Parathyroid adenoma (tissue), 2 donors: ENCODE data around the gene UPF3B.
A peak's percentile ranks its signal among the peaks of the same experiment; 100 is the strongest.
"Not testable (repeated sequence)": the region's sequence is repeated elsewhere in the genome, so short reads cannot be mapped to it uniquely, and the experiment has no call there.

Experiments used
- H2AFZ ChIP-seq: fragments of 300-600 bp; sonication (generic); one replicate; pipeline ENCODE4 v1.7.0; 2017; ENCODE audit warnings: antibody characterized with exemption, mild to moderate bottlenecking
- H3K27ac ChIP-seq: fragments of 300-600 bp; sonication (generic); one replicate; pipeline ENCODE4 v1.7.0; 2017
- H3K27me3 ChIP-seq: fragments of 300-600 bp; sonication (generic); one replicate; pipeline ENCODE4 v1.7.0; 2017; ENCODE audit warnings: low read length; ENCODE audit not compliant: control insufficient read depth, insufficient read depth
- H3K36me3 ChIP-seq: fragments of 300-600 bp; sonication (generic); one replicate; pipeline ENCODE4 v1.7.0; 2017; ENCODE audit warnings: low read length; ENCODE audit not compliant: control insufficient read depth, insufficient read depth
- H3K4me1 ChIP-seq: fragments of 300-600 bp; sonication (generic); one replicate; pipeline ENCODE4 v1.7.0; 2017; ENCODE audit warnings: control low read depth
- H3K4me2 ChIP-seq: fragments of 300-600 bp; sonication (generic); one replicate; pipeline ENCODE4 v1.7.0; 2017; ENCODE audit warnings: low read length
- H3K4me3 ChIP-seq: fragments of 300-600 bp; sonication (generic); one replicate; pipeline ENCODE4 v1.7.0; 2017; ENCODE audit warnings: low read depth, low read length
- H3K79me2 ChIP-seq: fragments of 300-600 bp; sonication (generic); one replicate; pipeline ENCODE4 v1.7.0; 2017; ENCODE audit warnings: control low read depth
- H3K9ac ChIP-seq: fragments of 300-600 bp; sonication (generic); one replicate; pipeline ENCODE4 v1.7.0; 2017; ENCODE audit warnings: mild to moderate bottlenecking
- H3K9me3 ChIP-seq: fragments of 300-600 bp; sonication (generic); one replicate; pipeline ENCODE4 v1.7.0; 2017; ENCODE audit warnings: low read length; ENCODE audit not compliant: control insufficient read depth
- TF ChIP-seq, protein P1 (sequence below): fragments of 300-600 bp; sonication (generic); IDR thresholded peaks from one replicate; pipeline ENCODE4 v1.7.0; 2017; ENCODE audit warnings: antibody characterized with exemption, mild to moderate bottlenecking
- donor health status: primary hyperparathyroidism.

The UPF3B gene, protein sequence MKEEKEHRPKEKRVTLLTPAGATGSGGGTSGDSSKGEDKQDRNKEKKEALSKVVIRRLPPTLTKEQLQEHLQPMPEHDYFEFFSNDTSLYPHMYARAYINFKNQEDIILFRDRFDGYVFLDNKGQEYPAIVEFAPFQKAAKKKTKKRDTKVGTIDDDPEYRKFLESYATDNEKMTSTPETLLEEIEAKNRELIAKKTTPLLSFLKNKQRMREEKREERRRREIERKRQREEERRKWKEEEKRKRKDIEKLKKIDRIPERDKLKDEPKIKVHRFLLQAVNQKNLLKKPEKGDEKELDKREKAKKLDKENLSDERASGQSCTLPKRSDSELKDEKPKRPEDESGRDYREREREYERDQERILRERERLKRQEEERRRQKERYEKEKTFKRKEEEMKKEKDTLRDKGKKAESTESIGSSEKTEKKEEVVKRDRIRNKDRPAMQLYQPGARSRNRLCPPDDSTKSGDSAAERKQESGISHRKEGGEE

DNA sequence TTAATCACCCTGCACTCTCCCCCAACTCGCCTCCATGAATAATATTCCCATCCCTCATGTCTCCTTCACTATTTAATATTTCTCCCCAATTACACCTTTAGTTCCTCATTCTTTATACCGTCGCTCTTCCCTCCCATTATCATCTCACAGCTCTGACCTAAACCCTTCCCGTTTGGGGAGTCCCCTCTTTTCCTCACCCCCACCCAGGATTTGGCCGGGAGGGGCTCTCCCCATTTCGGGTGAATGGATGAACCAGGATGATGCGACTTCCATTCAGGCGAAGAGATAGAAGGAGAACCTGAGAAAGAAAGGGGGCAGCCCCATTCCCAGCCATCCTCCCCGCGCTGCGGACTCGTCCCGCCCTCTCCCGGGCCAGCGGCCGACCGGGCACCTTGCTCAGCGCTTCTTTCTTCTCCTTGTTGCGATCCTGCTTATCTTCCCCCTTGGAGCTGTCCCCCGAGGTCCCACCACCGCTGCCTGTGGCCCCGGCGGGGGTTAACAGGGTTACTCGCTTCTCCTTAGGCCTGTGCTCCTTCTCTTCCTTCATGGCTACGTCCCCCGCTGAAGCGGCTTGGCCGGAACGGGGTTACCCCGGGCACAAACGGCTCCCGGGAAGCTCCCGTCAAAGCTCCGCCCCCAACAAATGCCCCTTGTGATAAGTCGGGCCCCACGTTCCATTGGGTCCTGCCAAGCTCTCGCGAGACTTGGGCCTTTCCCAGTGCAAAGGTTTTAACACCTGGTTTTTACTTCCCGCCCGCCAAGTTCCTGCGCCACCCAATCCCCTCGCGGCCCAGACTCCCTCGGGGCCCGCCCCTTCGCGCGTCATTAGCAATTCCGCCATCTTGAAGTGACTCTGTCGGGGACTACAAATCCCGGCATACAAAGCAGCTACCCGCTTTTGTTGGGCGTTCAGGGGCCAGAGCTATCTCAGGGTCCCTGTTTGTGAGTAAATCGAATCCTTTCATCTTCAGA lies at the start of gene UPF3B:
UPF3B (minus strand) TSS at position 582 of the 972 bp plus-strand sequence; CDS start at position 547, 35 bp downstream.
- Histone ChIP-seq H2AFZ (peak within 1 kb of the TSS; percentile 87), H3K4me3 (peak within 1 kb of the TSS; percentile 88), H3K27ac (peak within 1 kb of the TSS; percentile 87), H3K9ac (no peak within 1 kb of the TSS), H3K4me1 (no peaks in the 10 kb centered on the region), H3K36me3 (no peaks in the 10 kb centered on the region), H3K4me2 (peak within 1 kb of the TSS; percentile 73), H3K9me3 (no peaks in the 10 kb centered on the region), H3K79me2 (no peaks in the 10 kb centered on the region), H3K27me3 (no peaks in the 10 kb centered on the region)
- TF ChIP-seq, protein P1, sequence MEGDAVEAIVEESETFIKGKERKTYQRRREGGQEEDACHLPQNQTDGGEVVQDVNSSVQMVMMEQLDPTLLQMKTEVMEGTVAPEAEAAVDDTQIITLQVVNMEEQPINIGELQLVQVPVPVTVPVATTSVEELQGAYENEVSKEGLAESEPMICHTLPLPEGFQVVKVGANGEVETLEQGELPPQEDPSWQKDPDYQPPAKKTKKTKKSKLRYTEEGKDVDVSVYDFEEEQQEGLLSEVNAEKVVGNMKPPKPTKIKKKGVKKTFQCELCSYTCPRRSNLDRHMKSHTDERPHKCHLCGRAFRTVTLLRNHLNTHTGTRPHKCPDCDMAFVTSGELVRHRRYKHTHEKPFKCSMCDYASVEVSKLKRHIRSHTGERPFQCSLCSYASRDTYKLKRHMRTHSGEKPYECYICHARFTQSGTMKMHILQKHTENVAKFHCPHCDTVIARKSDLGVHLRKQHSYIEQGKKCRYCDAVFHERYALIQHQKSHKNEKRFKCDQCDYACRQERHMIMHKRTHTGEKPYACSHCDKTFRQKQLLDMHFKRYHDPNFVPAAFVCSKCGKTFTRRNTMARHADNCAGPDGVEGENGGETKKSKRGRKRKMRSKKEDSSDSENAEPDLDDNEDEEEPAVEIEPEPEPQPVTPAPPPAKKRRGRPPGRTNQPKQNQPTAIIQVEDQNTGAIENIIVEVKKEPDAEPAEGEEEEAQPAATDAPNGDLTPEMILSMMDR = no peak

DNA sequence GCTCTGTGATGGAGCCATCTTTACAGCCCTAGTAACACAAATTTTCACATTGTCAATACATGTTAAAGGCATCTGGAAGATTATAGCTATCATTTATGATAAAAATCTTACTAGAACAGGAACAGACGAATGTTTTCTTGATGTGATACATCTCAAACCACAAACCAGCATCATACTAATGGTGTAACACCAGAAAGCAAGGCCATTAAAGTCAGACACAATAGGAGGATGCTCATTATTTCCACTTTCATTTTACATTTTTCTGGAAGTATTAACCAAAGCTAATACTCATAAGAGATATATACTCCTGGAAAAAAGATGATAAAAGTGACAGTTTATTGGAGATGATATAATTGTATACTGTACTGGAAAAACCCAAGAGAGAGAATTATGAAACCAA lies 48.2 kb upstream of the UPF3B start:
- H3K27me3 ChIP-seq = no peaks in the 10 kb centered on the region
- no peak overlapping the region for H2AFZ ChIP-seq
- H3K4me3 ChIP-seq = no peak overlapping the region
- no peak overlapping the region for H3K9ac ChIP-seq
- no peaks in the 10 kb centered on the region for H3K36me3 ChIP-seq
- H3K79me2 ChIP-seq = no peaks in the 10 kb centered on the region
- no peaks in the 10 kb centered on the region for H3K9me3 ChIP-seq
- H3K27ac ChIP-seq = no peak overlapping the region
- H3K4me2 ChIP-seq = no peak overlapping the region
- H3K4me1 ChIP-seq = no peaks in the 10 kb centered on the region
- TF ChIP-seq, protein P1 = no peak

- no peaks in the 10 kb centered on the region for H3K9me3 ChIP-seq
- H2AFZ ChIP-seq = no peak overlapping the region
- no peak overlapping the region for H3K4me3 ChIP-seq
- no peak overlapping the region for H3K27ac ChIP-seq
- H3K4me1 ChIP-seq = no peaks in the 10 kb centered on the region
- no peaks in the 10 kb centered on the region for H3K27me3 ChIP-seq
- TF ChIP-seq, protein P1 = no peak
- no peak overlapping the region for H3K4me2 ChIP-seq
- no peak overlapping the region for H3K9ac ChIP-seq
- no peaks in the 10 kb centered on the region for H3K79me2 ChIP-seq
- H3K36me3 ChIP-seq = no peaks in the 10 kb centered on the region
Measured at GRCh38 chrX:119899125-119899524, 46.4 kb upstream of the UPF3B start.

GRCh38 chrX:119895843-119896326 lies 43.1 kb upstream of the UPF3B start, which contains the start of gene AKAP14:
Gene AKAP14 (plus strand): TSS chrX:119895893. CDS start chrX:119903224, 7,331 bp downstream.
- Histone ChIP-seq H3K36me3 (no peaks in the 10 kb centered on the region), H3K4me3 (no peak within 1 kb of the TSS), H3K4me1 (no peaks in the 10 kb centered on the region), H2AFZ (no peak within 1 kb of the TSS), H3K27ac (no peak within 1 kb of the TSS), H3K4me2 (no peak within 1 kb of the TSS), H3K9me3 (no peaks in the 10 kb centered on the region), H3K79me2 (no peaks in the 10 kb centered on the region), H3K27me3 (no peaks in the 10 kb centered on the region), H3K9ac (no peak within 1 kb of the TSS)
- TF ChIP-seq, protein P1 = no peak

- H3K4me3 ChIP-seq, H3K36me3 ChIP-seq, H2AFZ ChIP-seq, H3K27ac ChIP-seq, H3K4me1 ChIP-seq, H3K9ac ChIP-seq, H3K79me2 ChIP-seq, H3K4me2 ChIP-seq, H3K9me3 ChIP-seq, H3K27me3 ChIP-seq: not testable (repeated sequence)
Measured at GRCh38 chrX:119891961-119892692, 39.4 kb upstream of the UPF3B start.

GRCh38 chrX:119890626-119891025 lies 37.9 kb upstream of the UPF3B start:
- H3K27me3 ChIP-seq, H3K9ac ChIP-seq, H3K4me2 ChIP-seq, H3K27ac ChIP-seq, H3K79me2 ChIP-seq, H3K36me3 ChIP-seq, H3K9me3 ChIP-seq, H3K4me1 ChIP-seq, H2AFZ ChIP-seq, H3K4me3 ChIP-seq: not testable (repeated sequence)
